Measurements from ENCODE around the gene ZNF618. TPM values are rescaled to one million over a fixed set of nuclear protein-coding genes. Genes with fewer than 3 reads are reported as not detected.

Gene ZNF618
- total and polyA plus RNA-seq, 7 donors: 0.92 to 8.0 (median 2.3) TPM

DNA sequence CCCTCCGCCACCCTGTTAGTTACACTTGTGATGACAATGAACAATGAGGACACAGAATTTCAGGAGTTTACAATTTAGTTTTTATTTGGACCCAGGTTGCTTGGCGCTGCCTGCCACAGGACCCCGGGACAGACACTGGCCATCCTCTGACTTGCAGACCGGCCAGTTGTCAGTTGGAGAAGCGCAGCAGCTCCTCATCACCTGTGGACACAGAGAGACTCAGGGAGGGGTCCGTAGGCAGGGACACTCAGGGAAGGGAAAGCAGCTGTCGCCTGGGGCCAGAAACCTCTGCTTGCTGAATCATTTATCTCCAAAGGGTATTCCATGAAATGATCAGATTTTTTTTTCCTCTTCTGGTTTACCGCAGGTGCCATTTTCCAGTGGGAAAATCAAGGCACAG is 184.0 kb downstream of the ZNF618 start:
- Histone ChIP-seq H3K36me3 (no peaks in the 10 kb centered on the region), H3K4me3 (no peak overlapping the region), H3K27ac (no peak overlapping the region), H3K9me3 (no peaks in the 10 kb centered on the region), H3K27me3 (peaks cover 0 to 5% (median 0%) of the 10 kb centered on the region in 3 donors), H3K4me1 (no peaks in the 10 kb centered on the region)
- WGBS, 2 donors: 82 to 93% methylated on average over 8 of the region's 8 CpGs
- no peak for DNase-seq
- TF ChIP-seq EP300 (IDR thresholded peaks at IDR 0.05): no peak
- no peak for TF ChIP-seq POLR2AphosphoS5 (IDR thresholded peaks at IDR 0.05)
- TF ChIP-seq POLR2A (IDR thresholded peaks at IDR 0.05): no peak
- TF ChIP-seq, protein P1, sequence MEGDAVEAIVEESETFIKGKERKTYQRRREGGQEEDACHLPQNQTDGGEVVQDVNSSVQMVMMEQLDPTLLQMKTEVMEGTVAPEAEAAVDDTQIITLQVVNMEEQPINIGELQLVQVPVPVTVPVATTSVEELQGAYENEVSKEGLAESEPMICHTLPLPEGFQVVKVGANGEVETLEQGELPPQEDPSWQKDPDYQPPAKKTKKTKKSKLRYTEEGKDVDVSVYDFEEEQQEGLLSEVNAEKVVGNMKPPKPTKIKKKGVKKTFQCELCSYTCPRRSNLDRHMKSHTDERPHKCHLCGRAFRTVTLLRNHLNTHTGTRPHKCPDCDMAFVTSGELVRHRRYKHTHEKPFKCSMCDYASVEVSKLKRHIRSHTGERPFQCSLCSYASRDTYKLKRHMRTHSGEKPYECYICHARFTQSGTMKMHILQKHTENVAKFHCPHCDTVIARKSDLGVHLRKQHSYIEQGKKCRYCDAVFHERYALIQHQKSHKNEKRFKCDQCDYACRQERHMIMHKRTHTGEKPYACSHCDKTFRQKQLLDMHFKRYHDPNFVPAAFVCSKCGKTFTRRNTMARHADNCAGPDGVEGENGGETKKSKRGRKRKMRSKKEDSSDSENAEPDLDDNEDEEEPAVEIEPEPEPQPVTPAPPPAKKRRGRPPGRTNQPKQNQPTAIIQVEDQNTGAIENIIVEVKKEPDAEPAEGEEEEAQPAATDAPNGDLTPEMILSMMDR (IDR thresholded peaks at IDR 0.05): no peak
- intact Hi-C loops (cut with DNase I): no loop called here

DNA sequence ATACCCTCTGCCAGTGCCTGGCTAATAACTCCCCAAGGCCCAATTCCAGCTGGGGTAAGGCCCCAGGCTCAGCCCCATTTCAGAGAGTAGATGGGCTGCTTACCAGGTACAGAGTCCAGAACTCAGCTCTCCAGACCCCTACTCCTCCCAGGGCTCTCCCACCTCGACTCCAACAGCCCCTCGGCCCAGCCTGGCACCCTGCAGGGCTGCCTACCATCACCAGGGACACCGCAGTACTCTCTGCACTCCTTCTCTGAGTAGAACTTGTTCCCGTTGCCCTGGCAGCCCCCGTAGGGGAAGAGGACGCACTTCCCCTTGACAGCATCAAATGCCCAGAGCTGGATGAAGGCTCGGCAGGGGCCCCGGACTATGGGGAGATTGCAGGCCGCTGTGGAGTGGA is 184.6 kb downstream of the ZNF618 start:
- TF ChIP-seq POLR2A (IDR thresholded peaks at IDR 0.05): no peak
- no peak for TF ChIP-seq POLR2AphosphoS5 (IDR thresholded peaks at IDR 0.05)
- no peak for TF ChIP-seq EP300 (IDR thresholded peaks at IDR 0.05)
- TF ChIP-seq, protein P1 (IDR thresholded peaks at IDR 0.05): no peak
- intact Hi-C loops (cut with DNase I): no loop called here
- DNase-seq: no peak
- Histone ChIP-seq H3K36me3 (no peaks in the 10 kb centered on the region), H3K9me3 (no peaks in the 10 kb centered on the region), H3K27ac (no peak overlapping the region), H3K4me3 (no peak overlapping the region), H3K4me1 (no peaks in the 10 kb centered on the region), H3K27me3 (peaks cover 0 to 12% (median 0%) of the 10 kb centered on the region in 3 donors)
- 79 to 88% methylated on average over 9 of the region's 9 CpGs for WGBS, 2 donors

DNA sequence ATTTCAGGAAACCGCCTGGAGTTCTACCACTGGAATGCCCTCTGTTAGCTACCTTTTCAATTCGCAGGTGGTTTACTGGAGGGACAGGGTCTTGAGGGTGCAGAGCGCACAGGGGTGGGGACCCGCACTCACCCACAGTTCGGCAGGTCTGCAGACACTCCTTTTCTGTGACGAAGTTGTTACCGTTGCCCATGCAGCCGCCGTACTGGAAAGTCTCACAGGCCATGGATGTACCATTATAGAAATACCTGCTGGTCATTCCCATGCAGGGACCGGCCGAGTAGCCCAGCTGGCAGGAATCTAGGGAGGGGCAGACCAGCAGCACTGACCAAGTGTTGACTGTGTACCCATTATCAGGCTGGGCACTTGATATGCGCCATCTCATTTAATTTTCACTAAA is 185.2 kb downstream of the ZNF618 start:
- Histone ChIP-seq H3K9me3 (no peaks in the 10 kb centered on the region), H3K27ac (no peak overlapping the region), H3K4me3 (no peak overlapping the region), H3K36me3 (no peaks in the 10 kb centered on the region), H3K4me1 (no peaks in the 10 kb centered on the region), H3K27me3 (peaks cover 0 to 17% (median 0%) of the 10 kb centered on the region in 3 donors)
- TF ChIP-seq, protein P1 (IDR thresholded peaks at IDR 0.05): no peak
- TF ChIP-seq POLR2A (IDR thresholded peaks at IDR 0.05) (no peak), POLR2AphosphoS5 (IDR thresholded peaks at IDR 0.05) (no peak), EP300 (IDR thresholded peaks at IDR 0.05) (no peak)
- WGBS, 2 donors: 96% methylated on average over 12 of the region's 12 CpGs
- intact Hi-C loops (cut with DNase I): no loop called here
- no peak for DNase-seq

DNA sequence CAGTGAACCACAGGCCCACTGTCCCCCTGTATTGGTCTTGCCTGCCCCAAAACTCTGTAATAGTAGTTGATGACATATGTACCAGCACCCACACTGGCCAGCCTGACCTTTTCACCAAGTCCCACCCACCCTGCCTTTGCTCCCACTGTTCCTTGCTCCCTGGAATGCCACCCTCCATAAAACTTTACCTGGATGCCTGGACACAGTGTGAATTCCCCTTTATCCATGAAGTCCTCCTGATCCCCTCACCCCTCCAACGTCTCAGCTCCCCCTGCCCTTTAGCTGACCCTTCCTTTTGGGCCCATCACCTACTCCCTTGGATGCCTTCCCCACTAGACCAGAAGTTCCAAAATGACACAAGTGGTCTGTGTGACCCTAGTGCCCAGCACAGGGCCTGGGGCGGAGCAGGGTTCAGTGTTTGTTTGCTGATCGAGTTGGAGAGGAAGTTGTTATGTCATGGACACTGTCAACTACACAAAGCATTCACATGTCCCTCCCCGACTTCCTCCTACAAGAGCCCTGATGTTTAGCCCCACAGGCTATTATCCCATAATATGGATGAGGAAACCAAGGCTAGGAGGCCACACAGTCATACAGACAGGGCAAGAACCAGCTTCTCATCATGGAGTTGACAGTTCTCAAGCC is 185.8 kb downstream of the ZNF618 start:
- intact Hi-C loops (cut with DNase I): no loop called here
- 39 to 63% methylated on average over 4 of the region's 4 CpGs for WGBS, 2 donors
- TF ChIP-seq EP300 (IDR thresholded peaks at IDR 0.05): no peak

DNA sequence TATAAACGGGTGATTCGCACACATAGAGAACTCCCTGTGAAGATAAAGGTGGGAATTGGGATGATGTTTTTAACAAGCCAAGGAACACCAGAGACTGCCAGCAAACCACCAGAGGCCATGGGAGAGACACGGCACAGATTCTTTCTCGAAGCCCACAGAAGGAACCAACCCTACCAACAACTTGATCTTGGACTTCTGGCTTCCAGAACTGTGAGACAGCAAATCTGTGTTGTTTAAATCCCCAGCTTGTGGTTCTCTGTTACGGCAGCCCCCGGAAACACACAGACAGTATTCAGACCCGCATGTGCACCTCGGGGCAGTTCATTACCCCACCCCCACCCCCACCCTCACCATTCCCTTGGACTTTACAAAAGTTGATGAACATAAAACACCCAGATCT is 189.2 kb downstream of the ZNF618 start:
- Histone ChIP-seq H3K9me3 (no peaks in the 10 kb centered on the region), H3K36me3 (no peaks in the 10 kb centered on the region), H3K4me1 (no peaks in the 10 kb centered on the region), H3K27me3 (peaks cover 0 to 19% (median 0%) of the 10 kb centered on the region in 3 donors), H3K27ac (no peak overlapping the region), H3K4me3 (no peak overlapping the region)
- TF ChIP-seq POLR2A (IDR thresholded peaks at IDR 0.05): no peak
- 89 to 94% methylated on average over 8 of the region's 8 CpGs for WGBS, 2 donors
- no peak for DNase-seq
- intact Hi-C loops (cut with DNase I): no loop called here

More for the DNA sequence above, 185.8 kb downstream of the ZNF618 start:
- Histone ChIP-seq H3K4me3 (no peak overlapping the region), H3K4me1 (no peaks in the 10 kb centered on the region), H3K9me3 (no peaks in the 10 kb centered on the region), H3K27me3 (peaks cover 0 to 19% (median 0%) of the 10 kb centered on the region in 3 donors), H3K36me3 (no peaks in the 10 kb centered on the region), H3K27ac (no peak overlapping the region)
- DNase-seq: no peak
